Keratinocyte (primary cell): ENCODE data around the gene MTSS2. TPM values are rescaled to one million over a fixed set of nuclear protein-coding genes. Genes with fewer than 3 reads are reported as not detected.
"Not testable (repeated sequence)": the region's sequence is repeated elsewhere in the genome, so short reads cannot be mapped to it uniquely, and the experiment has no call there.

ENCODE experiments used
- DNase-seq: peaks from one replicate; pipeline ENCODE4 v3.0.0-alpha.2; 2011; ENCODE audit warnings: low read depth, missing footprints, low spot score
- FAIRE-seq: peaks from 2 replicates; lab custom pipeline; 2011; peaks lifted over from hg19 to GRCh38; lab: Jason Lieb, UNC
- H2AFZ ChIP-seq: 2 replicates; pipeline ENCODE4 v1.6.0; 2012; ENCODE audit warnings: low read length, control low read depth, inconsistent platforms; ENCODE audit not compliant: control insufficient read depth
- H3K27ac ChIP-seq: 2 replicates; pipeline ENCODE4 v1.5.1; 2011; ENCODE audit warnings: low read length; ENCODE audit not compliant: control insufficient read depth, insufficient read depth
- H3K27me3 ChIP-seq: 3 replicates; pipeline ENCODE4 v1.6.0; 2011; ENCODE audit warnings: low read length; ENCODE audit not compliant: control insufficient read depth, insufficient read depth; ENCODE audit errors: extremely low read depth
- H3K36me3 ChIP-seq, 2 experiments: 2 replicates in 1 of 2; 3 replicates in 1 of 2; pipeline ENCODE4 v1.5.1; 2011; ENCODE audit warnings: low read length in 2 of 2, mild to moderate bottlenecking in 1 of 2; ENCODE audit not compliant: control insufficient read depth in 2 of 2, insufficient read depth in 2 of 2; ENCODE audit errors: extremely low read depth in 1 of 2
- H3K4me1 ChIP-seq: 3 replicates; pipeline ENCODE4 v1.5.1; 2011; ENCODE audit warnings: low read length; ENCODE audit not compliant: control insufficient read depth, insufficient read depth; ENCODE audit errors: extremely low read depth
- H3K4me2 ChIP-seq: 3 replicates; pipeline ENCODE4 v1.6.0; 2011; ENCODE audit warnings: low read depth, low read length; ENCODE audit not compliant: control insufficient read depth, insufficient read depth; ENCODE audit errors: extremely low read depth
- H3K4me3 ChIP-seq, 3 experiments: fragments of 200-600 bp in 1 of 3; sonication (generic) in 1 of 3; 2 replicates in 2 of 3; 3 replicates in 1 of 3; pipeline ENCODE4 v1.5.1; 2011 to 2016; ENCODE audit warnings: low read length in 3 of 3, mild to moderate bottlenecking in 3 of 3, control low read depth in 2 of 3, inconsistent platforms in 1 of 3, low read depth in 1 of 3, mixed read lengths in 1 of 3, mixed run types in 1 of 3, moderate library complexity in 1 of 3; ENCODE audit not compliant: control insufficient read depth in 2 of 3, insufficient read depth in 2 of 3; ENCODE audit errors: extremely low read depth in 1 of 3
- H3K79me2 ChIP-seq: 2 replicates; pipeline ENCODE4 v1.6.0; 2012; ENCODE audit warnings: low read length; ENCODE audit not compliant: control insufficient read depth, insufficient read depth
- H3K9ac ChIP-seq: 3 replicates; pipeline ENCODE4 v1.6.0; 2011; ENCODE audit warnings: low read length; ENCODE audit not compliant: control insufficient read depth, insufficient read depth; ENCODE audit errors: extremely low read depth
- H3K9me1 ChIP-seq: 3 replicates; pipeline ENCODE4 v1.6.0; 2011; ENCODE audit warnings: low read length; ENCODE audit not compliant: control insufficient read depth, insufficient read depth; ENCODE audit errors: extremely low read depth
- H3K9me3 ChIP-seq: 2 replicates; pipeline ENCODE4 v1.5.1; 2012; ENCODE audit warnings: low read depth, low read length; ENCODE audit not compliant: control insufficient read depth
- H4K20me1 ChIP-seq: 3 replicates; pipeline ENCODE4 v1.6.0; 2011; ENCODE audit warnings: low read length; ENCODE audit not compliant: control insufficient read depth, insufficient read depth; ENCODE audit errors: extremely low read depth
- EZH2 ChIP-seq: IDR thresholded peaks from one replicate; pipeline ENCODE4 v1.6.1; 2012; ENCODE audit warnings: inconsistent platforms, mild to moderate bottlenecking, low read length, moderate library complexity
- dilution Hi-C: fragments of 300-500 bp; cut with MboI; formaldehyde crosslinking; loops from one replicate; pipeline ENCODE4 v1.7.0; 2020; ENCODE audit warnings: low sequenced_read_pairs; ENCODE audit not compliant: extremely low pct_ligation_motif_present
- polyA plus RNA-seq, 5 experiments: library from polyadenylated mRNA; depleted of rRNA in 3 of 5; stranded (reverse) in 3 of 5; stranded (forward) in 1 of 5; unstranded in 1 of 5; fragments of >200 nt; gene quantifications; 1 replicate in 1 of 5; 2 replicates in 3 of 5; 3 replicates in 1 of 5; pipeline versions ENCODE4 v1.2.1 to v1.2.3, GENCODE V29; 2011 to 2012; ENCODE audit warnings: missing spikeins in 2 of 5, low read depth in 1 of 5, low replicate concordance in 1 of 5
- TF ChIP-seq, protein P1 (sequence below), 3 experiments: IDR thresholded peaks in 1 of 3; conservative IDR thresholded peaks in 1 of 3; optimal IDR thresholded peaks in 1 of 3; 2 replicates in 2 of 3; 3 replicates in 1 of 3; pipeline versions ENCODE3 to v1.5.1; 2011; ENCODE audit warnings: low read length in 3 of 3, mild to moderate bottlenecking in 3 of 3, moderate library complexity in 2 of 3, control low read depth in 1 of 3, inconsistent platforms in 1 of 3; ENCODE audit not compliant: insufficient read depth in 2 of 3; ENCODE audit errors: extremely low read depth in 1 of 3

The MTSS2 gene
- polyA plus RNA-seq, 1 donor (not counting 4 experiments of a cell fraction or from before 2014, with no cell fraction given) = 13.3 TPM

DNA sequence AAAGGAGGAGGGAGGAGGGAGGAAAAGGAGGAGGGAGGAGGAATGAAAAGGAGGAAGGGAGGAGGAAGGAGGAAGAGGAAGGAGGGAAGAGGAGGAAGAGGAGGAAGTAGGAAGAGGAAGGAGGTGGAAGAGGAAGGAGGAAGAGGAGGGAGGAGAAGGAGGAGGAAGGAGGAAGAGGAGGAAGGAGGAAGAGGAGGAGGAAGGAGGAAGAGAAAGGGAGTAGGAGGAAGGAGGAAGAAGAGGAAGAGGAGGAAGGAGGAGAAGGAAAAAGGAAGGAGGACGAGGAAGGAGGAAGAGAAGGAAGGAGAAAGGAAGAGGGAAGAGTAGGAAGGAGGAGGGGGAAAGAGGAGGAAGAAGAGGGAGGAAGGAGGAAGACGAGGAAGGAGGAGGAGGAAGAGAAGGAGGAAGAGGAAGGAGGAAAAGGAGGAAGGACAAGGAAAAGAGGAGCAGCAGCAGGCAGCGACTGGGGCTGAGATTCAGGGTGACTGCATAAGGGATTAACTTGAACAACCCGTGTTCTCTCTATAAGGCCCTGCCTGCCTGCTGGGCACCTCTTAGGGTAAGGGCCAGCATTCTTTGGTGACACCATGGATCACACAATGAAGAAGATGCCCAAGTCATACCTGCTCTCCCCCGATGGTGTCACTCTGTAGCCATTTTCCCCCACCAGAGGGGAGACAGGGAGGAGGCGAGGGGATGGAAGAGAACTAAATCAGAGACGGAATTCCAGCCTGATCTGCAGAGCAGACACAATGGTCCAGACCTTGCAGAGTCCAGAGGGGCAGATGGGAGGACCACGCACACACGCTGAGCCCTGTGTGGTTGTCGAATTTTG, 40.9 kb downstream of the MTSS2 start:
- Histone ChIP-seq H3K9me3 (no peaks in the 10 kb centered on the region), H3K9me1 (no peaks in the 10 kb centered on the region), H3K4me2 (no peak overlapping the region), H3K4me3 (no peak overlapping the region), H3K36me3 (no peaks in the 10 kb centered on the region), H4K20me1 (no peaks in the 10 kb centered on the region), H2AFZ (no peak overlapping the region), H3K4me1 (no peaks in the 10 kb centered on the region), H3K79me2 (no peaks in the 10 kb centered on the region), H3K27ac (no peak overlapping the region), H3K27me3 (no peaks in the 10 kb centered on the region), H3K9ac (no peak overlapping the region)
- DNase-seq = no peak
- dilution Hi-C loops = no loop called here
- TF ChIP-seq, protein P1, sequence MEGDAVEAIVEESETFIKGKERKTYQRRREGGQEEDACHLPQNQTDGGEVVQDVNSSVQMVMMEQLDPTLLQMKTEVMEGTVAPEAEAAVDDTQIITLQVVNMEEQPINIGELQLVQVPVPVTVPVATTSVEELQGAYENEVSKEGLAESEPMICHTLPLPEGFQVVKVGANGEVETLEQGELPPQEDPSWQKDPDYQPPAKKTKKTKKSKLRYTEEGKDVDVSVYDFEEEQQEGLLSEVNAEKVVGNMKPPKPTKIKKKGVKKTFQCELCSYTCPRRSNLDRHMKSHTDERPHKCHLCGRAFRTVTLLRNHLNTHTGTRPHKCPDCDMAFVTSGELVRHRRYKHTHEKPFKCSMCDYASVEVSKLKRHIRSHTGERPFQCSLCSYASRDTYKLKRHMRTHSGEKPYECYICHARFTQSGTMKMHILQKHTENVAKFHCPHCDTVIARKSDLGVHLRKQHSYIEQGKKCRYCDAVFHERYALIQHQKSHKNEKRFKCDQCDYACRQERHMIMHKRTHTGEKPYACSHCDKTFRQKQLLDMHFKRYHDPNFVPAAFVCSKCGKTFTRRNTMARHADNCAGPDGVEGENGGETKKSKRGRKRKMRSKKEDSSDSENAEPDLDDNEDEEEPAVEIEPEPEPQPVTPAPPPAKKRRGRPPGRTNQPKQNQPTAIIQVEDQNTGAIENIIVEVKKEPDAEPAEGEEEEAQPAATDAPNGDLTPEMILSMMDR (optimal IDR thresholded peaks at IDR 0.05 in 1 of 3, IDR thresholded peaks at IDR 0.05 in 1 of 3, conservative IDR thresholded peaks at IDR 0.05 in 1 of 3; ENCODE audit: extremely low read depth in 1 of 3, insufficient read depth in 2 of 3, low read length in 3 of 3) = no peak
- TF ChIP-seq EZH2 = no peak
- FAIRE-seq = no peak

DNA sequence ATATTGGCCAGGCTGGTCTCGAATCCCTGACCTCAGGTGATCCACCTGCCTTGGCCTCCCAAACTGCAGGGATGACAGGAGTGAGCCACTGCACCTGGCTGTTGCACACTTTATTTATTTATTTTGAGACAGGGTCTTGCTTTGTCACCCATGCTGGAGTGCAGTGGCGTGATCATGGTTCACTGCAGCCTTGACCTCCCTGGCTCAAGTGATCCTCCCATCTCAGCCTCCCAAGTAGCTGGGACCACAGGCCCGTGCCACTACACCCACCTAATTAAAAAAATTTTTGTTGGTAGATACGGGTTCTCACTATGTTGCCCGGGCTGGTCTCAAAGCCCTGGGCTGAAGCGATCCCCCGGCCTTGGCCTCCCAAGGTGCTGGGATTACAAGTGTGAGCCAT, 42.6 kb downstream of the MTSS2 start:
- FAIRE-seq, H2AFZ ChIP-seq, H3K4me3 ChIP-seq, H3K36me3 ChIP-seq, DNase-seq, H4K20me1 ChIP-seq, H3K9me1 ChIP-seq, H3K4me2 ChIP-seq, H3K79me2 ChIP-seq, H3K27me3 ChIP-seq, H3K27ac ChIP-seq, H3K9ac ChIP-seq, H3K9me3 ChIP-seq, dilution Hi-C loops: not testable (repeated sequence)
- H3K4me1 ChIP-seq = peaks cover 11% of the 10 kb centered on the region
